ENCODE data around the gene LRP8.

LRP8 gene

DNA sequence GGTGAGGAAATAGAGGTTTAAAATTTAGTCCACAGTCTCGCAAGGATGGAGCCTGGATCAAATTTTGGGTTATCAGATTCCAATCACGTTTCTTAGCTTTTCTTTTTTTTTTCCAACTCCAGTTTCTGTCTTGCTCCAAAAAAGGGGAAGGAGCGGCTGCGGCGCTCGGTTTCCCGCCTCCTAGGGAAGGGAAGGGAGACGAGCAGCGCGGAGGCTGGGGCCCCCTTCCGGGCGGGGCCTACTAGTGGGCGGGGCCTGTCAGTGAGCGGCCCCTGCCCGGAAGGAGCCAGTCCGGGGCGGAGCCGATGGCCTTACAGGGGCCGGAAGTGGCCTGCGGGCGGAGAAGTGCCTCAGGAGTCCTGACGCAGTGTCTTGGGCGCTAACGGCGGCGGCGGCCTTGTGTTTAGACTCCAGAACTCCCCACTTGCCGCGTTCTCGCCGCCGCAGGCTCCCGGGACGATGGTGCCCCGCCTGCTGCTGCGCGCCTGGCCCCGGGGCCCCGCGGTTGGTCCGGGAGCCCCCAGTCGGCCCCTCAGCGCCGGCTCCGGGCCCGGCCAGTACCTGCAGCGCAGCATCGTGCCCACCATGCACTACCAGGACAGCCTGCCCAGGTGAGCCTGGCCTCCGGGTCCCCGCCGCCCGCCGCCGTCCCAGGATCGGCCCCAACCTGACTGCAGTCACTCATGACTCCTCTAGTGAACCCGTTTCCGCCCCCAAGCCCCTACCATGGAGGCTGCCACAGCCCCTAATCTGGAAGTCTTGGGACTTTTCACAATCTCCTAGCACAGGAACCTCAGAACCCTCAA, 131.2 kb downstream of the LRP8 start, which contains the start of gene CPT2:
CPT2 (plus strand) TSS at position 340 of the 806 bp plus-strand sequence; CDS start at position 460, 120 bp downstream.
- Histone ChIP-seq H3K9me3 (peaks cover 6% of the 10 kb centered on the region), H3K4me1 (peaks cover 27% of the 10 kb centered on the region)
- TF ChIP-seq Cebpa-rat (IDR thresholded peaks at IDR 0.05) = no peak

GRCh38 chr1:53196017-53196484, 131.8 kb downstream of the LRP8 start:
- Histone ChIP-seq H3K4me3 (peak overlapping the region; percentile 92), H3K27ac (peak overlapping the region; percentile 98), H3K27me3 (no peaks in the 10 kb centered on the region), H3K9ac (peak overlapping the region; percentile 96), H3K4me1 (peaks cover 27% of the 10 kb centered on the region), H3K4me2 (peak overlapping the region; percentile 91), H3K36me3 (peaks cover 7% of the 10 kb centered on the region), H3K9me3 (peaks cover 6% of the 10 kb centered on the region), H4K20me1 (no peaks in the 10 kb centered on the region)
- no peak for TF ChIP-seq Cebpa-rat (IDR thresholded peaks at IDR 0.05)

More for the DNA sequence above, 131.2 kb downstream of the LRP8 start, which contains the start of gene CPT2:
- H3K4me2 ChIP-seq = peak within 1 kb of the TSS; percentile 91
- H3K27me3 ChIP-seq = no peaks in the 10 kb centered on the region
- H4K20me1 ChIP-seq = no peaks in the 10 kb centered on the region
- H3K4me3 ChIP-seq = peak within 1 kb of the TSS; percentile 92
- peaks cover 13% of the 10 kb centered on the region for H3K36me3 ChIP-seq
- peak within 1 kb of the TSS; percentile 96 for H3K9ac ChIP-seq
- peak within 1 kb of the TSS; percentile 98 for H3K27ac ChIP-seq

DNA sequence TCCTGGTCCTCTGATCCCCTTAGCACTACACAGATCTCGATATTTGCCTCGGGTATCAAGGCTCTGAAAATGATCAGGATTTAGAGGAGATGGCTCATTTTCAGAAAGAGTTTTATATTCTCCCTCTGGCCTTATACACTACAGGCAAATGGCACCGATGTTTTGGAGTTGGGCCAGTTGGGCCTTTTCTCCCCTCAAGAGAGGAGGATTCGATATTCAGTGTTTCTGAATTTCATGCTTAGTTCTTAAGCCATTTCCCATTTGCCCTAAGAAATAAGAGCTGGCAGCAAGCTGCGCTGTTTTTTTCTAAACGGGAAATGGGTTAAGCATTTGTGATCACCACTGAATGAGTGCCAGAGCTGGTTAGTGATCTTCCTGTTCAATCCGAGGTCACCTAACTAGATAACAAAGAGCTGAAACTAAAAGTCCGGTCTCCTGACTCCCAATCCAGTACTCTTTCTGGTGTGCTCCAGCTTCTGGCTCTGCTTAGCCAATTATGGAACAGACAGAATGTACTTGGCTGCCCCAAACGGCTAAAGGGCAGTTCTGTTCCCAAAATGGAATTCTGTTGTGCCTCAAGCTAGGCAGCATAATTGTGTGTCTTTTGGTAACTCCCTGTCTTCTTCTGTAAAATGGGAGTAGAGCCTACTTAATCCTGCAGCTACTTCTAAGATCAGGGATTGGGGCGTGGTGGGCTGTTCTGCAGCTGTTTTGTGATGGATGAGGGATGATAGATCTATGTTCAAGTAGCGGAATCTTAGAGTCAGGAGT, 132.4 kb downstream of the LRP8 start:
- H3K9ac ChIP-seq = no peak overlapping the region
- no peak overlapping the region for H3K4me3 ChIP-seq
- H3K27ac ChIP-seq = no peak overlapping the region
- peaks cover 6% of the 10 kb centered on the region for H3K9me3 ChIP-seq
- no peak overlapping the region; the same call in 1 of the 2 replicates for H3K4me2 ChIP-seq
- peaks cover under 1% of the 10 kb centered on the region; the same call in 1 of the 2 replicates for H3K36me3 ChIP-seq
- TF ChIP-seq Cebpa-rat (IDR thresholded peaks at IDR 0.05) = no peak
- peaks cover 27% of the 10 kb centered on the region for H3K4me1 ChIP-seq
- H3K27me3 ChIP-seq = no peaks in the 10 kb centered on the region
- no peaks in the 10 kb centered on the region for H4K20me1 ChIP-seq
